Measurements from ENCODE around the gene CD2BP2.

The CD2BP2 gene

GRCh38 chr16:30383521-30383920, 28.4 kb upstream of the CD2BP2 start:
- Histone ChIP-seq H3K9me3 (ENCODE audit: insufficient read depth, low read depth, low read length) (no peaks in the 10 kb centered on the region), H3K4me1 (ENCODE audit: insufficient read depth, low read length, poor library complexity, severe bottlenecking) (peaks cover 46% of the 10 kb centered on the region), H3K36me3 (ENCODE audit: insufficient read depth, low read length) (no peaks in the 10 kb centered on the region), H3K4me2 (ENCODE audit: low read depth, low read length, poor library complexity, severe bottlenecking) (peak overlapping the region; percentile 88), H2AFZ (ENCODE audit: low read length) (no peak overlapping the region), H4K20me1 (ENCODE audit: insufficient read depth, low read length, poor library complexity, severe bottlenecking) (peaks cover 13% of the 10 kb centered on the region), H3K79me2 (ENCODE audit: insufficient read depth, low read length) (peaks cover 40% of the 10 kb centered on the region), H3K4me3 (ENCODE audit: low read length, poor library complexity, severe bottlenecking) (peak overlapping the region; percentile 94), H3K27me3 (ENCODE audit: insufficient read depth, low read length, poor library complexity, severe bottlenecking) (no peaks in the 10 kb centered on the region), H3K9ac (ENCODE audit: low read depth, low read length, poor library complexity, severe bottlenecking) (peak overlapping the region; percentile 85), H3K9me2 (replicated peaks; ENCODE audit: low read depth, low read length) (no peaks in the 10 kb centered on the region), H3F3A (ENCODE audit: low read depth) (peaks cover under 1% of the 10 kb centered on the region)
- TF ChIP-seq CTCF (conservative IDR thresholded peaks at IDR 0.05; ENCODE audit: low read length), result no peak
- no peak for TF ChIP-seq EZH2phosphoT487 (IDR thresholded peaks at IDR 0.05; ENCODE audit: borderline replicate concordance)

- H2AFZ ChIP-seq (ENCODE audit: low read length), result peak within 1 kb of the TSS; percentile 89
- peak within 1 kb of the TSS; percentile 88 for H3K4me2 ChIP-seq (ENCODE audit: low read depth, low read length, poor library complexity, severe bottlenecking)
- peak within 1 kb of the TSS; percentile 85 for H3K9ac ChIP-seq (ENCODE audit: low read depth, low read length, poor library complexity, severe bottlenecking)
- peaks cover 13% of the 10 kb centered on the region for H4K20me1 ChIP-seq (ENCODE audit: insufficient read depth, low read length, poor library complexity, severe bottlenecking)
- H3K27me3 ChIP-seq (ENCODE audit: insufficient read depth, low read length, poor library complexity, severe bottlenecking), result no peaks in the 10 kb centered on the region
- no peaks in the 10 kb centered on the region for H3K9me3 ChIP-seq (ENCODE audit: insufficient read depth, low read depth, low read length)
- peaks cover 40% of the 10 kb centered on the region for H3K79me2 ChIP-seq (ENCODE audit: insufficient read depth, low read length)
- H3F3A ChIP-seq (ENCODE audit: low read depth), result peaks cover 9% of the 10 kb centered on the region
- H3K9me2 ChIP-seq (replicated peaks; ENCODE audit: low read depth, low read length), result no peaks in the 10 kb centered on the region
- TF ChIP-seq CTCF (conservative IDR thresholded peaks at IDR 0.05; ENCODE audit: low read length) (no peak), EZH2phosphoT487 (IDR thresholded peaks at IDR 0.05; ENCODE audit: borderline replicate concordance) (no peak)
- peak within 1 kb of the TSS; percentile 94 for H3K4me3 ChIP-seq (ENCODE audit: low read length, poor library complexity, severe bottlenecking)
- peaks cover 50% of the 10 kb centered on the region for H3K4me1 ChIP-seq (ENCODE audit: insufficient read depth, low read length, poor library complexity, severe bottlenecking)
- H3K36me3 ChIP-seq (ENCODE audit: insufficient read depth, low read length), result no peaks in the 10 kb centered on the region
Measured at GRCh38 chr16:30382111-30382881, 27.2 kb upstream of the CD2BP2 start, which contains the start of gene SEPTIN1. Gene SEPTIN1 (minus strand): TSS chr16:30382561. CDS start chr16:30382542, 19 bp downstream.

- Histone ChIP-seq H3K4me3 (ENCODE audit: low read length, poor library complexity, severe bottlenecking) (peak overlapping the region; percentile 94), H3K4me1 (ENCODE audit: insufficient read depth, low read length, poor library complexity, severe bottlenecking) (peaks cover 58% of the 10 kb centered on the region)
Measured at GRCh38 chr16:30381291-30382041, 26.4 kb upstream of the CD2BP2 start.

More at GRCh38 chr16:30381291-30382041, 26.4 kb upstream of the CD2BP2 start:
- Histone ChIP-seq H3K9me2 (replicated peaks; ENCODE audit: low read depth, low read length) (no peaks in the 10 kb centered on the region), H3K27me3 (ENCODE audit: insufficient read depth, low read length, poor library complexity, severe bottlenecking) (no peaks in the 10 kb centered on the region), H4K20me1 (ENCODE audit: insufficient read depth, low read length, poor library complexity, severe bottlenecking) (peaks cover 13% of the 10 kb centered on the region), H3K9ac (ENCODE audit: low read depth, low read length, poor library complexity, severe bottlenecking) (peak overlapping the region; percentile 85), H3F3A (ENCODE audit: low read depth) (peaks cover 16% of the 10 kb centered on the region), H3K36me3 (ENCODE audit: insufficient read depth, low read length) (no peaks in the 10 kb centered on the region), H2AFZ (ENCODE audit: low read length) (no peak overlapping the region), H3K9me3 (ENCODE audit: insufficient read depth, low read depth, low read length) (no peaks in the 10 kb centered on the region), H3K4me2 (ENCODE audit: low read depth, low read length, poor library complexity, severe bottlenecking) (peak overlapping the region; percentile 88), H3K79me2 (ENCODE audit: insufficient read depth, low read length) (peaks cover 40% of the 10 kb centered on the region)
- TF ChIP-seq CTCF (conservative IDR thresholded peaks at IDR 0.05; ENCODE audit: low read length), result no peak
- TF ChIP-seq EZH2phosphoT487 (IDR thresholded peaks at IDR 0.05; ENCODE audit: borderline replicate concordance), result no peak

Measured in Loucy (cell line).